IMR-90 (cell line): ENCODE results near the gene MEF2A.

Experiments
- RCOR1 ChIP-seq: IDR thresholded peaks from 2 replicates; pipeline ENCODE4 v1.6.1; 2012; ENCODE audit warnings: mild to moderate bottlenecking, low read length, improper control_type of control experiment; ENCODE audit not compliant: insufficient replicate concordance
- USF2 ChIP-seq: fragments of 150-350 bp; IDR thresholded peaks from 2 replicates; pipeline ENCODE4 v1.6.1; 2017; ENCODE audit warnings: mild to moderate bottlenecking, antibody characterized with exemption, low read length, low read depth
- TF ChIP-seq, protein P1 (sequence below): conservative IDR thresholded peaks from 2 replicates; pipeline ENCODE4 v1.5.1; 2012; ENCODE audit warnings: mild to moderate bottlenecking, low read depth, low read length, improper control_type of control experiment
- TF ChIP-seq, protein P2 (sequence below): fragments of 150-350 bp; IDR thresholded peaks from 2 replicates; pipeline ENCODE4 v1.6.1; 2016; ENCODE audit warnings: low read depth, mild to moderate bottlenecking, low read length, moderate library complexity, borderline replicate concordance

DNA sequence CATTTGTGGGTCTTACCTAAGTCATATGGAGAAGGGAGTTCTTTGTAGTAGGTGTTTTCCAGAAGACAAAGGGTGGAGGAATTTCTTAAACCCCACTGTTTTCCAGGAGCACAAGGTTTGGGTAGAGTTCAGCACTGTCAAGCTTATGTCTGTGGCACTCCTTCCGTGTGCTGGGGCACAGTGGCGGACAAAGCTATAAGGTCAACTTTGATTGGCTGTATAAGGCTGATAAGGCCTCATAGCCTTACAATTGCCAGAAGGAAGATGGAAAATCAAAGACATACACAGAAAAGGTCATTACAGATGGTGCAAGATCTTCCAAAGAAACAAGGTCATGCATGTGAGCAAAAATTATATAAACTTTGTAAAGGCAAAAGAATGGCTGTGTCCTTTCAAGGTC lies 170.9 kb downstream of the MEF2A start:
- TF ChIP-seq, protein P1, sequence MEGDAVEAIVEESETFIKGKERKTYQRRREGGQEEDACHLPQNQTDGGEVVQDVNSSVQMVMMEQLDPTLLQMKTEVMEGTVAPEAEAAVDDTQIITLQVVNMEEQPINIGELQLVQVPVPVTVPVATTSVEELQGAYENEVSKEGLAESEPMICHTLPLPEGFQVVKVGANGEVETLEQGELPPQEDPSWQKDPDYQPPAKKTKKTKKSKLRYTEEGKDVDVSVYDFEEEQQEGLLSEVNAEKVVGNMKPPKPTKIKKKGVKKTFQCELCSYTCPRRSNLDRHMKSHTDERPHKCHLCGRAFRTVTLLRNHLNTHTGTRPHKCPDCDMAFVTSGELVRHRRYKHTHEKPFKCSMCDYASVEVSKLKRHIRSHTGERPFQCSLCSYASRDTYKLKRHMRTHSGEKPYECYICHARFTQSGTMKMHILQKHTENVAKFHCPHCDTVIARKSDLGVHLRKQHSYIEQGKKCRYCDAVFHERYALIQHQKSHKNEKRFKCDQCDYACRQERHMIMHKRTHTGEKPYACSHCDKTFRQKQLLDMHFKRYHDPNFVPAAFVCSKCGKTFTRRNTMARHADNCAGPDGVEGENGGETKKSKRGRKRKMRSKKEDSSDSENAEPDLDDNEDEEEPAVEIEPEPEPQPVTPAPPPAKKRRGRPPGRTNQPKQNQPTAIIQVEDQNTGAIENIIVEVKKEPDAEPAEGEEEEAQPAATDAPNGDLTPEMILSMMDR = no peak
- no peak for TF ChIP-seq RCOR1
- no peak for TF ChIP-seq USF2
- TF ChIP-seq, protein P2, sequence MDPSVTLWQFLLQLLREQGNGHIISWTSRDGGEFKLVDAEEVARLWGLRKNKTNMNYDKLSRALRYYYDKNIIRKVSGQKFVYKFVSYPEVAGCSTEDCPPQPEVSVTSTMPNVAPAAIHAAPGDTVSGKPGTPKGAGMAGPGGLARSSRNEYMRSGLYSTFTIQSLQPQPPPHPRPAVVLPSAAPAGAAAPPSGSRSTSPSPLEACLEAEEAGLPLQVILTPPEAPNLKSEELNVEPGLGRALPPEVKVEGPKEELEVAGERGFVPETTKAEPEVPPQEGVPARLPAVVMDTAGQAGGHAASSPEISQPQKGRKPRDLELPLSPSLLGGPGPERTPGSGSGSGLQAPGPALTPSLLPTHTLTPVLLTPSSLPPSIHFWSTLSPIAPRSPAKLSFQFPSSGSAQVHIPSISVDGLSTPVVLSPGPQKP = no peak
